ENCODE measurements around the gene RBM12.

Gene RBM12

GRCh38 chr20:35619196-35620095, 45.3 kb downstream of the RBM12 start:
- peak; percentile 89 for DNase-seq

- no peak for DNase-seq
Measured at GRCh38 chr20:35618263-35619131, 46.2 kb downstream of the RBM12 start.

DNA sequence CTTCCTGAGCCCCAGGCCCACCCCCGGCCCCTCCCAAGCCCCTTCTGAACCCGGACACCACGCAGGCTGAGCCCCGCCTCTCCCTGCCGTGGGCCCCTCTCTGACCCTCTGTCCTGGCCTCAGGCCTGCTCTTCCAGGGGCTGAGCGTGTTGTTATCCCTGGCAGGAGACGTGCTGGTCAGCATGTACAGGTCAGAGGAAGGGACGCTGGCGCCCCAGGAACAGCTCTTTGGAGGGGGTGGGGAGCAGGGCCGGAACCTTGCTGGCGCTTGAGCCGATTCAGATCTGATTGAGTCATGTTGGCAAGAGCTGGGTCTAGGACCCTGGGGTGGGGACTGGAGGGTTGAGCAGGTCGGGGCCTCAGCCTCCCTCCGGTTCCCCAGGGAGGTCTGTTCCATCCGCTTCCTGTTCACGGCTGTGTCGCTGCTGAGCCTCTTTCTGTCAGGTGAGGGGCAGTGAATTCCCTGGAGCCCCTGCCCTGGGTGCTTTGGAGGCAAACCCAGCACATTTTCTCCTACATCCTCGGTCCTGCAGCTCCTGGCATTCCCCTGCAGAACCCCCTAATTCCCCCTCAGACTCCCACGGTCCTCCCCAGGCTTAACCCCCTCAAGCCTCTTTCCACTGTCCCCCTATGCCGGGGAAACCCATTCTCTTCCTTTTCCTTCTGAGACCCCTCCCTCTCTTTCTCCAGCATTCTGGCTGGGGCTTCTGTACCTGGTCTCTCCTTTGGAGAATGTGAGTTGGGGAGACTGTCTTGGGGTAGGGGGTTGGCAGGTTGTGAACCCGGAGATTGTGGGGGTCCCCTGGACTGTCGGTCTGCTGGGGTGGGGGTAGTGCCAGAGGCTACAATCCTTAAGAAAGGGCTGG, 47.1 kb downstream of the RBM12 start:
- DNase-seq = peak; percentile 16

DNA sequence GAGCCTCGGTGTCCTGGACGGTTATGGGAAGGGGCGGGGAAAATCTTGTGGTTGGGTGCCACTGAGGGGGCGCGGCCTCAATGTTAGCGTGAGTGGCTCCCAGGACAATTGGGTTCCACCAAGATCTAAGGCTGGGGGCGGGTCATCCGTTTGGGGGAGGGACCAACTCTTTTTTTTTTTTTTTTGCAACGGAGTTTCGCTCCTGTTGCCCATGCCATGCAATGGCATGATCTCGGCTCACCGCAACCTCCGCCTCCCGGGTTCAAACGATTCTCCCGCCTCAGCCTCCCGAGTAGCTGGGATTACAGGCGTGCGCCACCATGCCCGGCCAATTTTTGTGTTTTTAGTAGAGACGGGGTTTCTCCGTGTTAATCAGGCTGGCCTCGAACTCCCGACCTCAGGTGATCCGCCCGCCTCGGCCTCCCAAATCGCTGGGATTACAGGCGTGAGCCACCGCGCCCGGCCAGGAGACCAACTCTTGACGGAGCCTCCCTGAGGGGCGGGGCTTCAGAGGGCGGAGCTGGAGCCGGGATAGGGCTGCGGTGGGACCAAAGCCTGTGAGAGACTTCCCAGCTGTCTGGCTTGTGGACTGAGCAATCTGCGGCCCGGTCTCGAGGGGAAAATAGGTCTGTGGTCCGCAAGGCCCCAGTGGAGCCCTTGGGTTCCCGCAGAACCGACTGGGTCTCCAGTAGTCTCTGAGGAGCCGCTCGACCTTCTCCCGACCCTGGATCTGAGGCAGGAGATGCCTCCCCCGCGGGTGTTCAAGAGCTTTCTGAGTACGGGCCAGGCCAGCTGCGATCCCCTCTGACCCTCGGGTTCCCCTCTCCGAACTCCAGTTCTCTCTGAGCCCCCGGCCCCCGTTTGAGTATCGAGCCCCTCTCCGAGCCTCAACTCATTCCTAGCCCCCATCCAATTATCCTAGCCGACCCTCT, 48.0 kb downstream of the RBM12 start:
- no peak for DNase-seq

DNA sequence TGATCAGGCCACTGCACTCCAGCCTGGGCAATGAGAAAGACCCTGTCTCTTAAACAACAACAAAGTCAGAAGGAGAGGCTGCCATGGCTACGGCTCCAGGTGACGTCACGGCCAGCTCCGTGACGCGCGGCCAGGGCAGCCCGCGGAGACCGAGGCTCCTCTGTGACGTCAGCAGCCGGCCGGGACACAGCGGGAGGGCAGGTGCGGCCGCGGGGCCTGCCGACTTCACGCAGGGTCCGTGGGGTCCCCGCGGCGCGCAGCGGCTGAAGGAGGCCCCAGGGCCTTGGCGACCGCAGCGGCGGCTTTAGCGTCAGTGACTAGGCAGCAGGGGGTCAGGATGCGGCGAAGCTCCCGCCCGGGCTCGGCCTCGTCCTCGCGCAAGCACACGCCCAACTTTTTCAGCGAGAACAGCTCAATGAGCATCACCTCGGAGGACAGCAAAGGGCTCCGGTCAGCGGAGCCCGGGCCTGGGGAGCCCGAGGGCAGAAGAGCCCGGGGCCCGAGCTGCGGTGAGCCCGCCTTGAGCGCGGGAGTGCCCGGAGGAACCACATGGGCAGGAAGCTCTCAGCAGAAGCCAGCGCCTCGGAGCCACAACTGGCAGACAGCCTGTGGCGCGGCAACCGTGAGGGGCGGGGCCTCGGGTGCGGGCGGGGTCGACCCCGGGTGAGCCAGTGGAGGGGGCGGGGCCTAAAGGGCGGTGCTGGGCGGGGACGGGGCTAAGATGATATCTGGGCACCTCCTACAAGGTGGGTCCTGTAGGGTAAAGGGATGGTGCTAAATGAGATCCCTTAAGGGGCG, 48.8 kb downstream of the RBM12 start, which contains the start of gene SPAG4:
Gene SPAG4 (plus strand): TSS at position 163 of the 798 bp plus-strand sequence. CDS start 175 bp downstream, at position 338.
- DNase-seq = peak; percentile 91

DNA sequence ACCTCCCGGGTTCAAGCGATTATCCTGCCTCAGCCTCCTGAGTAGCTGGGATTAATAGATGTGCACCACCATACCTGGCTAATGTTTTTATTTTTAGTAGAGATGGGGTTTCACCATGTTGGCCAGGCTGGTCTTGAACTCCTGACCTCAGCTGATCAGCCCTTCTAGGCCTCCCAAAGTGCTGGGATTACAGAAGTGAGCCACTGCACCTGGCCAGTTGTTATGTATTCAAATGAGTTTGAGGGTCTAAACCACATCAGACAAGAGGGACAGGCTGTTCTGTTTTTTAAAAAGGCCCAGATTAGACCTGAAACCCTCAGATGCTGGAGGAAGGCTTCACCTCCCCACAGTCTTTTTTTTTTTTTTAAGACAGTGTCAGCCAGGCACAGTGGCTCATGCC, 53.2 kb downstream of the RBM12 start:
- no peak for DNase-seq

DNA sequence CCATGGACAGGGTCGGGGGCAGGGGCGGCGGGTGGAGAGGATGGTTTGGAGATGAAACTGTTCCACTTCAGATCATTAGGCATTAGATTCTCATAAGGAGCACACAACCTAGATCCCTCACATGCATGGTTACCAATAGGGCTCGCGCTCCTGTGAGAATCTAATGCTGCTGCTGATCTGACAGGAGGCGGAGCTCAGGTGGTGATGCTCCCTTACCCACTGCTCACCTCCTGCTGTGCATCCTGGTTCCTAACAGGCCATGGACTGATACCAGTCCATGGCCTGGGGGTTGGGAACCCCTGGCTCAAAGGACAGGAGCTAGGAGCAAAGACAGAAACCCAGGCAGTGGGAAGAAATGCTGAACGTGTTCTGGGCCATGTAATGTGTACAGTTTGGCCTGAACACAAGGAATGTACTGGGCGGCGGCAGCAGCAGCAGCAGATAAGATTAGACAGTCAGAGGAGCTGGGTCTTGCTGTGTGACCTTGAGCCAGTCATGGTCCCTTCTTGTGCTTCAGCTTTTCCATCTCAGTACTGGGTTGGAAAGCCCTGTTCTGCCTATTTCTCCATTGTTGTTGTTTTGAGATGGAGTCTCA, 53.8 kb downstream of the RBM12 start:
- no peak for DNase-seq

GRCh38 chr20:35607003-35607735, 57.5 kb downstream of the RBM12 start:
- no peak for DNase-seq

- no peak for DNase-seq
Measured at GRCh38 chr20:35606127-35606526, 58.6 kb downstream of the RBM12 start.

DNA sequence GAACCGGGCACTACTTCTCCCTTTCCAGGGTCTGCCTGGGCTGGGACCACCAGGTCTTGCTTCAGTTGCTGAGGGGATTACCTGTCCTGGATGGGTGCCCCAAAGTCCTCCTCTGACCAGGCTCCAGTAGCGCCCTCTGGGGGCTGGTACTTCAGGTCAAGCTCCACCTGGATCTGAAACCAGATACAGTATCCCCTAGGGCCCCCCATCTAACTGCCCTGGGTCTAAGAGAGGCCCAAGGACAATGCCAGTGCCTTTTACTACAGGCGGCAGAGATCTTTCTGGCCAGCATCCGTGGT, 60.3 kb downstream of the RBM12 start:
- no peak for DNase-seq

DNA sequence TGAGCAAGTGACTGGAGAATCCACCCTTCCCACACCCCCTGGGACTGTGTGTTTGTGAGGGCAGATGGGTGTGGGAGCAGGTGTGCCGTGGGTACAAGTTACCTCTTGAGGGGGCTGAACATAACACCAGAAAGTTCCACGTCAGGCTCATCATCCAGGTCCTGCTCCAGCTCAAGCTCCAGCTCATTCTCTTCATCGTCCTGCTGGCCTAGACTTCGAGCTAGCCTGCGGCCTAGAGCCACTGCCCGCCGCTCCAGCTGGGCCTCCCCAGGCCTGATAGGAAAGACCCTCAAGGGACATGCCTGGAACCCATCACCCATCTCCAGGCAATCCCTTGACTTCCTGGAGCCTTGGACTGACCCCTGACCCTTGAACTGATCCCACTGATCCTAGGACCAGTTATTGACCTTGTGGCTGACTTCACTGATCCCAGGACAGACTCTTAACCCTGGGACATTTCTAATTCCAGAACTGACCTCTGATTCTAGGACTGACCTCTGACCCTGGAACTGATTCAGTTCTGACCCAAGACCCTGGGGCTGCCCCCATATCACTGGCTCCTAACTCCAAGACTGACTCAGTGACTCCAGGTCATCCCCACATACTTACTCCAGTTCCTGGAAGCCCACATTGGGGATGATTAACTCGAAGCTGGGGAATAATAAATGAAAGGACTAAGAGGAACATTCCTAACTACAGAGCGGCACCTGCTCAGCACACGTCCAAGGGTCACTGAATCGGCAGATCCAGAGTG, 60.8 kb downstream of the RBM12 start:
- no peak for DNase-seq

- DNase-seq = no peak
Measured at GRCh38 chr20:35602851-35603495, 61.7 kb downstream of the RBM12 start.

DNA sequence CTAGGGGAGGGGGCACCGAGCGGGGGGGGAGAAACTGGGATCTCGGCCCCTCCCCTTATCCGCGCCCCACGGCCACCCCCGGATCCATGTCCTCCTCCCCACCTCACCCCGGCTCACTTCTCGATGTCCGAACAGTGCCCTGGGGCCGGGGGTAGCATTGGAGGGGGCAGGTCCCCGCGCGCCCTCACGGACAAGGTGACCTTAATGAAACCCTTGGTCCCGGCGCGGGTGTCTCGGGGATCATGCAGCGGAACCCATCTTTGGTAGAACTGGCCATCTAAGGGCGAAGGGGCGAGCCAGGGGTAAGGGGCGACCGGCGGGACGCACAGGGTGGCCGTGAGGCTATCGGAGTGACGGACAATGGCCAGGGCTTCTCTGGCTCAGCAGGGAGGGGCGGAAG, 62.7 kb downstream of the RBM12 start:
- DNase-seq = no peak

- DNase-seq = peak; percentile 28
Measured at GRCh38 chr20:35600993-35601973, 63.4 kb downstream of the RBM12 start.

DNA sequence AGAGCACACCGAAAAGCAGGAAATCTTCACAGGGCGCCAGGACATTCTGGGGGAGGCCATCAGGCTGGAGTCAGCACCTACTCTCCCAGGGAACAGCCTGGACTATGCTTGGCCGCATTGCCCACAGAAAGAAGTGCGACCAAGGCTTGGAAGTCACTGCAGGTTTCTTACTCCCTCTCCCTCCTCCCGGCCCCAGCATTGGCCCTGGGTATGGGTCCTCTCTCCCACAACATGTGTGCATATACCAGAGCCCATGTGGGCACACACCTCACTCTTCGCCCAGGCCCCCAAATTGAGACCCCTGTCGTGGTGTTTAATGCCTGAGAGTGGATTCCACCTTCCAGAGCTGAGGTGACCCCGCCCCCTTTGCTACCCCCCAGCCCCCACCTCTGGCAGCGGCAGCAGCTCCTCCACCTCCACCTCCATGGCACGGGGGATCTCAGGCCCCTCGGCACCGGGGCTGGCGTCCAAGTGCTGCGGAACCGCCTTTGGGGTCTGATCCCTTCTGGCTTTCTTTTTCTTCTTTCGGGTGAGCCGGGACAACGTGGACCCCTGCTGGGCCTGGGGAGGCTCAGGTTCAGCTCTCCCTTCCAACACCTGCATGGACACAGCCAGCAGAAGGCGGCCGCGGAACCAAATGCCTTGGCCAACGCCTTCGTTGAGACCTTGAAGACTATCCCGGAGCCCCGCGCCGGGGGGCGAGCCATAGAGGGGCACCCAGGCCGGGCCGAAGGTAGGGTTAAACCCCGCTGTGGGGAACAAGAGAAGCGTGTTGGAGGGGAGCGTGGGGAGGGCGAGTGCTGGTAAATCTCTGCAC, 64.3 kb downstream of the RBM12 start:
- no peak for DNase-seq

DNA sequence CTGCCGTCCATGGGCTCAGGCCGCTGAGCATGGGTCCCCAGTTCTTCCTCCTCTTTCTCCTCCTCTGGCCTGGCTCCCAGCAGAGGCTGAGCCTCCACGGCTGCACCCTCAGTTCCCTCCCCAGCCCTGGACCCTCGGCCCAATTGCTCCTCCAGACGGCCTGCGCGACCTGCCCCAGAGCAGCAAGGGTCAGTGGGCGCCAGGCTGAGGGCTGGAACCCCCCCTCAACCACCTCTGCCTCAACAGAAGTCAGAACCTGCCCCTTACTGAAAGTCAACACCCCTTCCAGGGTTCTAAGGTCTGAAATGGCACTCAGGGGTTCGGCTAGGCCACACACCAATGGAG, 65.0 kb downstream of the RBM12 start:
- DNase-seq = no peak
